Left lung (tissue), 10 donors: ENCODE results near the gene ATP10B. TPM values are rescaled to one million over a fixed set of nuclear protein-coding genes. Genes with fewer than 3 reads are reported as not detected.

ENCODE experiments used
- ATAC-seq: fragments of 200-7000 bp; cut with Tn5 transposase; one replicate; pipeline ENCODE4 v1.9.1; 2020; ENCODE audit warnings: moderate library complexity
- DNase-seq, 4 donors: peaks; one replicate each; pipeline ENCODE4 v3.0.0-alpha.2; 2013 to 2020
- H3K27ac ChIP-seq, 2 donors: fragments of 200-600 bp; sonication (generic) in 1 of 2; one replicate each; pipeline versions ENCODE4 v1.5.0 to v1.8.0; 2020 to 2021
- H3K27me3 ChIP-seq, 2 donors: fragments of 200-600 bp; sonication (generic) in 1 of 2; one replicate each; pipeline versions ENCODE4 v1.5.0 to v1.8.0; 2020 to 2021
- H3K36me3 ChIP-seq, 2 donors: fragments of 200-600 bp; sonication (generic) in 1 of 2; one replicate each; pipeline versions ENCODE4 v1.5.0 to v1.8.0; 2020 to 2021
- H3K4me1 ChIP-seq, 2 donors: fragments of 200-600 bp; one replicate each; pipeline ENCODE4 v1.8.0; 2021
- H3K4me3 ChIP-seq, 2 donors: fragments of 200-600 bp; sonication (generic) in 1 of 2; one replicate each; pipeline versions ENCODE4 v1.5.0 to v1.8.0; 2020 to 2021; ENCODE audit warnings: mild to moderate bottlenecking in 1 of 2
- H3K9me3 ChIP-seq, 2 donors: fragments of 200-600 bp; sonication (generic) in 1 of 2; one replicate each; pipeline versions ENCODE4 v1.5.0 to v1.8.0; 2020 to 2021
- CTCF ChIP-seq, 2 donors: fragments of 200-600 bp; sonication (generic) in 1 of 2; IDR thresholded peaks; one replicate each; pipeline versions ENCODE4 v1.5.0 to v1.8.0; 2021; ENCODE audit warnings: antibody characterized with exemption in 2 of 2
- intact Hi-C, 2 donors: fragments of 100-400 bp; cut with DNase I; formaldehyde crosslinking; loops; one replicate each; pipeline versions ENCODE4 v1.11.2 to v1.14.2; 2022
- polyA plus RNA-seq, 6 donors: library from polyadenylated mRNA; unstranded; fragments of 120-200 nt; gene quantifications; one replicate each; pipeline ENCODE4 v1.2.1, GENCODE V29; 2013; ENCODE audit not compliant: insufficient read length in 6 of 6
- total RNA-seq, 2 donors: library from RNA; stranded (reverse); fragmentation: NEBNext Ultra II Directional; extraction: Animal tissue kit (Norgen Biotek cat#: 25700); gene quantifications; one replicate each; pipeline ENCODE4 v1.2.1, GENCODE V29; 2021
- donor health status: DM: no; HTN: yes; CAD: no.
- donor health status: DM: no; HTN: no; CAD: no.

ATP10B gene
- total and polyA plus RNA-seq, 8 donors, result 0.09 to 0.55 (median 0.37) TPM

- DNase-seq (no peak), ATAC-seq (no peak)
- Histone ChIP-seq H3K4me1 (no peaks in the 10 kb centered on the region), H3K9me3 (no peaks in the 10 kb centered on the region), H3K27ac (no peak overlapping the region), H3K36me3 (no peaks in the 10 kb centered on the region), H3K27me3 (no peaks in the 10 kb centered on the region), H3K4me3 (no peak overlapping the region)
- no peak for TF ChIP-seq CTCF (IDR thresholded peaks at IDR 0.05)
- intact Hi-C loops, result no loop called here
Measured at GRCh38 chr5:160547872-160548271, 304.1 kb downstream of the ATP10B start.

GRCh38 chr5:160547061-160547460, 304.9 kb downstream of the ATP10B start:
- Histone ChIP-seq H3K27ac (no peak overlapping the region), H3K27me3 (no peaks in the 10 kb centered on the region), H3K9me3 (no peaks in the 10 kb centered on the region), H3K4me3 (no peak overlapping the region), H3K36me3 (no peaks in the 10 kb centered on the region), H3K4me1 (no peaks in the 10 kb centered on the region)
- ATAC-seq, result no peak
- no peak for TF ChIP-seq CTCF (IDR thresholded peaks at IDR 0.05)
- DNase-seq, result no peak
- intact Hi-C loops, result no loop called here

- Histone ChIP-seq H3K27ac (no peak overlapping the region), H3K27me3 (no peaks in the 10 kb centered on the region), H3K4me3 (no peak overlapping the region), H3K9me3 (no peaks in the 10 kb centered on the region), H3K36me3 (no peaks in the 10 kb centered on the region), H3K4me1 (no peaks in the 10 kb centered on the region)
- intact Hi-C loops, result no loop called here
- ATAC-seq, result no peak
- TF ChIP-seq CTCF (IDR thresholded peaks at IDR 0.05), result no peak
- no peak for DNase-seq
Measured at GRCh38 chr5:160545832-160546231, 306.2 kb downstream of the ATP10B start.

GRCh38 chr5:160543395-160543794, 308.6 kb downstream of the ATP10B start:
- DNase-seq, result no peak
- H3K27me3 ChIP-seq, result no peaks in the 10 kb centered on the region
- intact Hi-C loops, result no loop called here
- H3K36me3 ChIP-seq, result no peaks in the 10 kb centered on the region
- no peaks in the 10 kb centered on the region for H3K9me3 ChIP-seq
- no peaks in the 10 kb centered on the region for H3K4me1 ChIP-seq
- no peak overlapping the region for H3K4me3 ChIP-seq
- ATAC-seq, result no peak
- H3K27ac ChIP-seq, result no peak overlapping the region
- TF ChIP-seq CTCF (IDR thresholded peaks at IDR 0.05), result no peak

GRCh38 chr5:160542840-160543239, 309.2 kb downstream of the ATP10B start:
- H3K36me3 ChIP-seq, result no peaks in the 10 kb centered on the region
- no peaks in the 10 kb centered on the region for H3K9me3 ChIP-seq
- H3K27me3 ChIP-seq, result no peaks in the 10 kb centered on the region
- no peak overlapping the region for H3K4me3 ChIP-seq
- no peak for TF ChIP-seq CTCF (IDR thresholded peaks at IDR 0.05)
- no peak overlapping the region for H3K27ac ChIP-seq
- H3K4me1 ChIP-seq, result no peaks in the 10 kb centered on the region
- no peak for DNase-seq
- intact Hi-C loops, result no loop called here
- ATAC-seq, result no peak
